NCI-H2107 treated with DMSO at 0.1 percent for 48 hours (cell line): ENCODE results near the gene SCNN1A.
A peak's percentile ranks its signal among the peaks of the same experiment; 100 is the strongest.

Experiments used
- DNase-seq: peaks from one replicate; lab custom pipeline; 2025; ENCODE audit not compliant: unreplicated experiment; lab: John Stamatoyannopoulos, UW

The SCNN1A gene

GRCh38 chr12:6335451-6336078 is 39.8 kb downstream of the SCNN1A start:
- DNase-seq = no peak

DNA sequence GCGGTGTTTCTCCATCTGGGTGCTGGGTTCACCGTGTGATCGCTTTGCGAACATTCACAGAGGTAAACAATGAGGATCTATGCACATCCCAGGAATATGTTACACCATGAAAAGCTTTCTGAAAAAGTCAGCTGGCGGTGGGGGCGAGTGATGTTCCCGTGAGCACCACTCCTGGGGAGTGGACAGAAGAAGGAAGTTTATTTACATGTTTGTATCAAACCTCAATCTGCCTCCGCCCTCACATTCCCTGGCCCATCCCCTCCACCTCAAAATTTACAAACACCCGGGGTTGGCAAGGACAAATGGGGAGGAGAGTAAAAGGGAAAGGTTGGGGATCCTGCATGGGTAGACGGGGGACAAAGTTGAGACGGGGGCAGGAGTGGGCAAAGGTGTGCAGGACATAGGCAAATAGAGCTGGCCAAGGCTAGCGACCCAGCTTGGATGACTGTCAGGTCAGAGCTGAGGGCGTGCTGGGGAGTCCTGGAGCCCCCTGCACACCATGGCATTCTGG is 40.4 kb downstream of the SCNN1A start:
- DNase-seq = no peak

DNA sequence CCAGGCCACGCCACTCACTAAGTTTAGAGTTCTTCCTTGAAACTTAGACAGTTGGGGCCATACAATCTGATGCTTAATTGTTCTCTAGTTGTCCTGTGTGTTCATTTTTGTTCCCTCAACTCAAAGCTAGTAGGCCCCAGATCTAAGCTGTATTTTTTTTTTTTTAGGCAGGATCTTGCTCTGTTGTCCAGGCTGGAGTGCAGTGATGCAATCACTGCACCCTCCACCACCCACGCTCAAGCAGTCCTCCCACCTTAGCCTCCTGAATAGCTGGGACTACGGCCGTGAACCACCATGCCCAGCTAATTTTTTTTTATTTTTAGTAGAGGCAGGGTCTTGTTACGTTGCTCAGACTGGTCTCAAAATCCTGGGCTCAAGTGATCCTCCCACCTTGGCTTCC is 41.0 kb downstream of the SCNN1A start:
- no peak for DNase-seq

DNA sequence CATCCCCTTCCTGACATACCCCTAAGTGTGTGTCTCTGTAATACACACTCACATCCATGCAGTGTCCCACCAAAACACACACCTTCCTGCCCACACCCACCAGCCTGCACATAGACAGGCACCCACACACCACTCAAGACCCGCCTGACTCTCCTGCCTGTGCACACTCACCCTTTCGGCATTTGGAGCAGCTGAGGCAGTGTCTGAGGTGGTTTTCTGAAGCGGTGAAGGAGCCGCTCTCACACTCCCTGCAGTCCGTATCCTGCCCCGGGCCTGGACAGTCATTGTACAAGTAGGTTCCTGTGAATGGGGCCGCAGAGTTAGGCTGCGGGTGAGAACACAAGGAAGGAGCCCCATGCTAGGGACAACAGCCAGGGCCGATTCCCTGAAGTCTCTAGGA is 41.8 kb downstream of the SCNN1A start:
- DNase-seq = no peak

- no peak for DNase-seq
Measured at GRCh38 chr12:6333029-6333428, 42.3 kb downstream of the SCNN1A start.

GRCh38 chr12:6332459-6332858 is 42.9 kb downstream of the SCNN1A start:
- no peak for DNase-seq

DNA sequence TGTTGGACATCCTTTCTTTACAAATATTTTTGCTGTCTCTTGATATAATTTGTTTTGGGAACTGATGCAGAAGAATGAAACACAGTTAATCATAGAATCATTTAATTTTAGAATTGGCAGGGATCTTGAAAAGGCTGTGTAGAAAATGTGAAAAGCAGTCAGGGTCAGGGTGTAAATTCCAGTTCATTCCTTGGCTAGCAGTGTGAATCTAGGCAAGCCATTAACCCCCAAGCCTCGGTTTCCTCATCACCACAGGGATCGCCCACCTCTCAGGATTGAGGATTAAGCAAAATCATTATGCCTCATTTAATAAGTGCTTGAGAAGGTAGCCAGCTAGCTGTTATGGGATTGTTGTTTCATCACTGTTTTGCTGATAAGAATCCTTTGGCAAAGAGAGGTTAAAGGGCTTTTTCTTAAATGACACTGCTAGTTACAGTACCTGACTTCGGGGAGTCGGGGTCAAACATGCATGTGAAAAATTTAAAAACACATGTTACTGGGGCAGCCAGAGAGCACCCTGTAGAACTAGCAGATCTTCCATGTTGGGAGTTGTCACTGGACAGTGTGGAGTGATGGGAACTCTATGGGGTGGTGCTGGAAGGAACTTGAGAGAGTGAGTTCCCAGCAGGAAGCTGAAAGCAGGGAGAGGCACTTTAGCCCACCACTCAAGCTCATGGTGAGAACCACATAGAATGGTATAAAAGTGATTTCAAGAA is 44.2 kb downstream of the SCNN1A start:
- no peak for DNase-seq

- no peak for DNase-seq
Measured at GRCh38 chr12:6330192-6330591, 45.2 kb downstream of the SCNN1A start.

DNA sequence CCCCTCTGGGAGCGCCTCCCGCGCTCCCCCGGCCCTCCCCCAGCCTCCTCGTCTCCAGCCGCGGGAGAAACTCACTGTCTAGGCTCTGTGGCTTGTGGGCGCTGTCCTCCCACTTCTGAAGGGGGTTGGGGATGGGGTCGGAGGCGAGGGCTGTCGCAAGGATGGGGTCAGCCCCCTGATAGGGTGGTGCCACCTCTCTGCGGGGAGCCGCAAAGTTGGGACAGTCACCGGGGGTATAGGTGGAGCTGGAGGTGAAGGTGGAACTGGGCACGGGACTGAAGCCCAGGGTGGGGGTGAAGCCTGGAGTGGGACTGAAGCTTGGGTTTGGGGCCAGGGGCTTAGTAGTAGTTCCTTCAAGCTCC is 45.7 kb downstream of the SCNN1A start:
- DNase-seq = no peak

DNA sequence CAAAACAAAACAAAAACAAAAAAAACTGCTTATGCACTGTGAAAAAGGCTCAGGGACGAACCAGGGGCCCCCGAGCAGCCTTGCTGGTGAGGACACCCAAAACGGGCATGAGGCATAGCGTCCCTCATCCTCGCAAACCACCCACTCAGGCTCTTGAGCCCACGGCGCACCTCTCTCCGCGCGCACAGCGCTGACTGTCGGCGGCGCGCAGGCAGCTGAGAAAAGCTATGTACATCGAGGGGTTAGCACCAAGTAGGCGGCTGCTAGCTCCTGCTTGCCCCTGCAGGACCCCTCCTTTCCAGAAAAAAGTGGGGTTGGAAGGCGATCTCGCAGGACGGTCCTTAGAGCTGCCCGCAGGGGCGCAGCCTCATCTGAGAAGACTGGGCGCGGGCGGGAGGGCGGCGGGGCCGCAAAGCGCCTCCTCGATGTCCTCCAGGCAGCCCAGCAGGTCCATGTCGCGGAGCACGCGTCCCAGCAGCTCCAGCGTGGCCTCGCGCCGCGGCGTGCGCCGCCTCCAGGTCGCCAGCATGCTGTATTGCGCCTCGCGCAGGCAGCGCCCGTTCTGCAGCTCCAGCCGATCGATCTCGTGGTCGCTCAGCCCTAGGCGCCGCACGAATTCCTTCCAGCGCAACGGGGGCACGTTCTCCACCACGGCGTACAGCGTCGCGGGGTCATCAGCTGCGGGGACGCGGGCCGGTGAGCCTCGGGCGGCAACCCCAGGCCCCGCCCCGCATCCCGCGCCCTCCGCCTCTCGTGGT is 46.2 kb downstream of the SCNN1A start:
- no peak for DNase-seq

GRCh38 chr12:6328045-6328779 is 47.2 kb downstream of the SCNN1A start:
- no peak for DNase-seq

- no peak for DNase-seq
Measured at GRCh38 chr12:6327229-6328041, 47.9 kb downstream of the SCNN1A start.

- no peak for DNase-seq
Measured at GRCh38 chr12:6326316-6327228, 48.8 kb downstream of the SCNN1A start.

DNA sequence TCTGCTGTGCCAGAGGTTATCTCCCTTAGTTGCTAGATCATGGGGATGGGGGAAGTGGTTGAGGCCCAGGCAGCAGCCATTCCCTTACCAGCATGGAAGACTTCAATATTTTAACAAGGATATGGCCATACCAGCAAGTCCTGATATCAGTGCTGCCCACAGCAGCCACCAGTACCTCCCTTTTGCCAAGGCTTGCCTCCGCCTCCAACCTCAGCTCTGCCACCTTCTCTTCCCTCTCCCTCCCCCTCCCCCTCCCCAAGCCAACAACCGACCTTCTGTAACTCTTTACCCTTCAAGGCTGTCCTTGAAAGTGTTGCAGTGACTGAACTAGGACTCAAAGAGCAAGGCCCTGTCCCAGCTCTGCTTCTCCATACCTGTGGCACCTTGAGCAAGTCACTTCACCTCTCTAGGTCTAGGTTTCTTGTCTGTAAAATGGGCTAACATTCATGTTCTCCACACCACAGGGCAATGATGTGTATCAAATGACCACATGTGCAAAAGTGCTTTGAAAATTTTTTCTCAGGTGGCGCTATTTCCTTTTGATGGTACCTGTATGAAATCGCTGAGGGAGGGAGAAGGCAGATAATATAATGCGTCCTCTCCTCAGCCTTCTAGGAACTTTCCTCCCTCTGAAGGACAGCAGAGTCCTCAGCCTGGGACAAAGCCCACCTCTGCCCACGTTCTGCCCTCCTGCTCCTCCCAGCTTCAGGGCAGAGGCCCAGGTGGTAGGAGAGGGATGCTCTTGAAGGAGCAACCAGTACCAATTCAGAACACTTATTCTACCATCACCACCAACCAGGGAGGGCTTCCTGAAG is 50.2 kb downstream of the SCNN1A start:
- DNase-seq = no peak

DNA sequence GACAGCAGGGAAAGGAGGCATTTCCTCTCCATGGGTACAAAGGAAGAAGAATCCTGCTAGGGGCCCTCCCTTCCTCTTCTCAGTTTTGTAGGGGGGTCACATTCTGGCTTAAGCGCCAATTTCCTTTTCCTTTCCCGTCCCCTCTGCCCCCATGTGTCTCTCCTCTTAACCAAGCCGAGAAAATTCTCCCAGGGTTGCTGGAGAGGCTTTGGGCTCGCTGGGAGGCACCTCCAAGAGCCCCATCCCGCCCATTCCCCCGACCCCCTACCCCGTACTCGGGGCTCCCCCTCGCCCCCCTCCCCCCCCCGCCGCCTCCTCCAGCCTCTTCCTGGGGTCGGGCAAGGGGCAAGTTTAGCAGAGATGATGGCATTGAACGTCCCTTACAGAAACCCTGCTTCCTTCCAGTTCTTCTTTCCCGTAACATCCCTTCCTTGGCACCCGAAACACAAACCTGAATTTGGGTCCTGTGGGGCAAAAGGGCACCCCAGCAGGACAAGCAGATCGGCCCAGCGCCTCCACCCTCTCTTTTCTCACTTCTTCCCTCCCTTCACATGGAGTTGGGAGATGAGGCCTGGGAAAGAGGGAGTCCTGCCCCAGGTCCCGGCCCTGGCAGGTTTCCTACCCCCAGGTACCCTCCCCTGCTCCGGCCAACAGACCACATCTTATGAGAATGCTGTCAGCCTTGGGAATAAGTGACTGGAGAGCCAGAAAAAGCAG is 51.2 kb downstream of the SCNN1A start:
- DNase-seq = no peak

- peak; percentile 83 for DNase-seq
Measured at GRCh38 chr12:6323340-6323994, 51.9 kb downstream of the SCNN1A start.

GRCh38 chr12:6322969-6323339 is 52.4 kb downstream of the SCNN1A start:
- no peak for DNase-seq

GRCh38 chr12:6322352-6322751 is 53.0 kb downstream of the SCNN1A start:
- no peak for DNase-seq
